ENCODE results near the gene KNCN. TPM values are rescaled to one million over a fixed set of nuclear protein-coding genes. Genes with fewer than 3 reads are reported as not detected.
A peak's percentile ranks its signal among the peaks of the same experiment; 100 is the strongest.

The KNCN gene
- total and polyA plus RNA-seq, 7 donors = not detected

DNA sequence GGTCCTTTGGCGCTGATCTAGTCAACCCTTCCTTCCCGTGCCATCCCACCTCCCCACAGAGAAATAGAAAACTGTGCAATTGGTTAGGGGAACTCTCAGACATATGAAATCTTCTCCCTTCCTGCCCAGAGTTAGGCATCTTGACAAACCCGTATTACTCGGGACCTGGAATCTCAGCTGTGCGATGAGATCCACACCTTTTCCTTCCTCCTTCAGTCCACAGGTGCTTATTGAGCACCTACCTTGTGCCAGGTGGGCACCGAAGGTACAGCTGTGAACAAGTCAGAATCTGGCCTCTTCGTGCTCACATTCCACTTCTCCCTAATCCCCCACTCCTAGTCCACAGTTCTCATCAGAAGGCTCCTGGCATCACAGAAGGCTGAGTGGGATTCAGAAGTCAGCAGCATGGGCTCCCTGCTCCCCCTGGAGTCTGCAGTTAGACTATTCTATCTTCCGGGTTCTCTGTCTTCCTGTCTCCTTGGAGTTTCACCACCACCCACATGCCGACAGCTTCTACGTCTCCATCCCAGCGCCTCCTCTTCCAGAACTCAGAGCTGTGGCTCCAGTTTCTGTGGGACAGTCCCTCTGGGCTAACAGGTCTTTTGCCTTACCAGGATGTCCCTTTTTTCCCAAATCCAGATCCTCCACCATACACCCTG, 23.0 kb downstream of the KNCN start:
- H3K36me3 ChIP-seq (ENCODE audit: insufficient read depth in 1 of 2, low read depth in 1 of 2) = no peaks in the 10 kb centered on the region
- 35 to 40% (median 39%) methylated on average over 11 of the region's 11 CpGs for WGBS, 3 donors

DNA sequence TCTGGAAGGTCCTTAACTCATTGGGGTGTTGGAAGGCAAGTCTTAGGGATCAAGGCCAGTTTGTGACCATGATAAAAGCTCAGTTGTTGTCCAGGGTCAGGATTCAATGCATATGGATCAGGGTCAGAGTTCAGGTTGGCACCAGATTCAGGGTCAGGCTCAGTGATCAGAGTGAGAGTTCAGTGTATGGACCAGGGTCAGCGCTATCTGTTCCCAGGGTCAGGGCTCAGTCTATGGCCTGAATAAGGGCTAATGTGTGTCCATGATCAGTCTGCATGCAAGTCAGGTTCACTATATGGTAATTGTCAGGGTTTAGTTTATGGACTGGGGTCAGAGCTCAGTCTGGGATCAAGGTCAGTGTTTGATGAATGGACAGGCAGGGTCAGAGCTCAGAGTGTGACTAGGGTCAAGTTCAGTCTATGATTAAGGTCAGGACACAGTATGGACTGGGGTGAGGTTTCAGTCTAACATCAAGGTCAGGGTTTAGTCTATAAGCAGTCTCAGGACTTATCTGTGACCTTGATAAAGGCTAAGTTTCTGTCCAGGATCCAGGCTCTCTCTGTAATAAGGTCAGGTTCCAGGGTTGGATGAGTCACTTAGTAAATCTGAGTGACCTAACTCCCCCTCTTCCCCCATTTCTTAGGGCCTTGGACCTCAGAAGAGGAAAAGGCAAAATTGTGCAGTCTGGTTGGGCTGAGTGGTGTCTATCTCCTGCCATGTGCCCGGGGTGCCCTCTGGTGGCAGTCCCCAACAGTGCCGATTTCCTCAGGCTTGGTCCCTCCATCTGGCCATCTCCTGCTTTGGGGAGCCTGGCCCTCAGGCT, 23.8 kb downstream of the KNCN start:
- ATAC-seq (peak; percentile 85 to 92 (median 86)), DNase-seq (peak; percentile 85 to 88)
- no peak overlapping the region for H3K27ac ChIP-seq
- 25 to 29% (median 25%) methylated on average over 3 of the region's 3 CpGs for WGBS, 3 donors
- peaks cover 0 to 10% (median 6%) of the 10 kb centered on the region in 3 donors for H3K27me3 ChIP-seq (ENCODE audit: insufficient read depth in 3 of 3, low read length in 2 of 3)
- peak; percentile 86 for TF ChIP-seq CTCF (IDR thresholded peaks at IDR 0.05)
- H3K36me3 ChIP-seq (ENCODE audit: insufficient read depth in 1 of 2, low read depth in 1 of 2) = no peaks in the 10 kb centered on the region
- intact Hi-C loops (cut with DNase I) = loop anchor here (1.0 to 2.0 kb wide), 5 partner anchors 48 to 121 kb away; no protein-coding TSS in a partner anchor
- H3K4me3 ChIP-seq = no peak overlapping the region
- H3K4me1 ChIP-seq = no peaks in the 10 kb centered on the region
- no peaks in the 10 kb centered on the region for H3K9me3 ChIP-seq

More for the DNA sequence above, 23.0 kb downstream of the KNCN start:
- no peak for TF ChIP-seq CTCF (IDR thresholded peaks at IDR 0.05)
- Histone ChIP-seq H3K9me3 (no peaks in the 10 kb centered on the region), H3K27ac (no peak overlapping the region), H3K4me1 (no peaks in the 10 kb centered on the region), H3K4me3 (no peak overlapping the region), H3K27me3 (ENCODE audit: insufficient read depth in 3 of 3, low read length in 2 of 3) (peaks cover 0 to 10% (median 6%) of the 10 kb centered on the region in 3 donors)
- DNase-seq (no peak), ATAC-seq (no peak)
- intact Hi-C loops (cut with DNase I) = loop anchor here (1.0 kb wide), 4 partner anchors 49 to 122 kb away; no protein-coding TSS in a partner anchor

GRCh38 chr1:46526691-46527291, 24.7 kb downstream of the KNCN start:
- Histone ChIP-seq H3K9me3 (no peaks in the 10 kb centered on the region), H3K36me3 (ENCODE audit: insufficient read depth in 1 of 2, low read depth in 1 of 2) (no peaks in the 10 kb centered on the region), H3K4me3 (no peak overlapping the region), H3K4me1 (no peaks in the 10 kb centered on the region), H3K27me3 (ENCODE audit: insufficient read depth in 3 of 3, low read length in 2 of 3) (peaks cover 0 to 10% (median 6%) of the 10 kb centered on the region in 3 donors), H3K27ac (no peak overlapping the region)
- WGBS, 3 donors = 51 to 62% (median 60%) methylated on average over 13 to 14 of the region's 14 CpGs
- TF ChIP-seq CTCF (IDR thresholded peaks at IDR 0.05) = no peak
- intact Hi-C loops (cut with DNase I) = loop anchor here in 1 of 2 donors (2.0 kb wide), 1 partner anchor 80 kb away; no protein-coding TSS in a partner anchor
- ATAC-seq (no peak), DNase-seq (peak in 1 of 2 donors; percentile 47)

GRCh38 chr1:46526013-46526690, 25.3 kb downstream of the KNCN start:
- no peak overlapping the region for H3K27ac ChIP-seq
- intact Hi-C loops (cut with DNase I) = loop anchor here in 1 of 2 donors (2.0 kb wide), 1 partner anchor 79 kb away; no protein-coding TSS in a partner anchor
- no peaks in the 10 kb centered on the region for H3K36me3 ChIP-seq (ENCODE audit: insufficient read depth in 1 of 2, low read depth in 1 of 2)
- peaks cover 0 to 10% (median 6%) of the 10 kb centered on the region in 3 donors for H3K27me3 ChIP-seq (ENCODE audit: insufficient read depth in 3 of 3, low read length in 2 of 3)
- DNase-seq (peak in 1 of 2 donors; percentile 19), ATAC-seq (no peak)
- H3K4me3 ChIP-seq = no peak overlapping the region
- no peaks in the 10 kb centered on the region for H3K4me1 ChIP-seq
- H3K9me3 ChIP-seq = no peaks in the 10 kb centered on the region
- WGBS, 3 donors = 51 to 63% (median 60%) methylated on average over 17 of the region's 17 CpGs
- no peak for TF ChIP-seq CTCF (IDR thresholded peaks at IDR 0.05)

Data from psoas muscle (tissue), 8 donors.